ENCODE measurements around the gene PPP1R15B.

The PPP1R15B gene

GRCh38 chr1:204366759-204367158 lies 44.9 kb downstream of the PPP1R15B start:
- Histone ChIP-seq H3K9ac (0 out of 22 replicates have a peak overlapping the region, but pooled peaks of 1 of the 11 experiments have one; percentile 4), H3K4me3 (no peak overlapping the region), H3K27ac (no peak overlapping the region), H4K20me1 (no peaks in the 10 kb centered on the region), H3K4me1 (peaks cover 4 to 39% (median 30%) of the 10 kb centered on the region in 10 experiments; a peak in 19 of 20 replicates), H3K36me3 (no peaks in the 10 kb centered on the region), H3K9me3 (replicated peaks in 1 of 11) (no peaks in the 10 kb centered on the region), H3K27me3 (no peaks in the 10 kb centered on the region), H3K4me2 (no peak overlapping the region)
- no peak for TF ChIP-seq Cebpa-rat (IDR thresholded peaks at IDR 0.05)

DNA sequence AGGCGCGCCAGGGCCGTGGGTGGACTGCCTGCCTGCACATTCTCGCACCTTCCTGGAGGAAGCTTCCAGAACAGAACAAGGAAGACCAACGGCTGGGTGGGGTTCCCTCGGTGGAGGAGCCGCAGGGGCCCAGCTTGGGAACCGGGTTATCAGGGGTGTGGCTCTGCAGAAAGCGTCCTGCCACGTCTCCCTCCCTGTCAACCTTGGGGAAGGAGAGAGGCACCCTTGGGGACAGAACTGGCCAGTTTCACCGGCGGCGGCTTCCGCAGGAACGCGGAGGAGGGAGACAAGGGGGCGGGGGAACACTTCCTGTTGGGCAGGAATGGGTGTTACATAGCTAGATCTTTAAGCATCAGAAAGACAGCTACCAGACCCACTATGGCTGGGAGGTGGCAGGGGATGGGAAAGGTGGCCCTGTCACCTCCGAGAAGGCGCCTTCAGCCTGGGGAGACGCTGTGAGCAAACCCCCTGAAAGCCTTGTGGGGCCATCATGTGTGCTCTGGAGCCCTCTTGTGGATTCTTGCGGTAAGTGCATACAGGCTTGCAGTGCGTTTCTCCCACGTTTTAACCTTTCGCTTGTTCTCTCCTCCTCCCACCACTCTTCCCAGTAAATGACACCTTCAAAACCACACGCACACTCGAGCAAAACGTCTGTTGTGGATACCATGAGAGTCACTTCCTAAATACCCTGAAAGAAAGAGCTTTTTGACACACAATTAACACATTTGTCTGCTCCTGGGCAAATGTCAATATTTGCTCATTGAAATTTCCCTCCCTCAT lies 48.1 kb downstream of the PPP1R15B start:
- TF ChIP-seq Cebpa-rat (IDR thresholded peaks at IDR 0.05), result no peak
- peak overlapping the region in 10 of 11 experiments; percentile 21 to 69 (median 55); a peak in 18 of 22 replicates for H3K27ac ChIP-seq
- peak overlapping the region; percentile 76 to 96 (median 93) for H3K4me2 ChIP-seq
- H3K9ac ChIP-seq, result peak overlapping the region; percentile 40 to 63 (median 60); a peak in 20 of 22 replicates
- H3K9me3 ChIP-seq (replicated peaks in 1 of 11), result no peaks in the 10 kb centered on the region
- no peaks in the 10 kb centered on the region for H3K36me3 ChIP-seq
- H3K4me3 ChIP-seq, result peak overlapping the region; percentile 43 to 67 (median 50)
- no peaks in the 10 kb centered on the region for H4K20me1 ChIP-seq
- peaks cover 0 to 5% (median 0%) of the 10 kb centered on the region in 11 experiments; a peak in 1 of 22 replicates for H3K27me3 ChIP-seq
- H3K4me1 ChIP-seq, result peaks cover 6 to 68% (median 58%) of the 10 kb centered on the region in 10 experiments

GRCh38 chr1:204362984-204363334 lies 48.7 kb downstream of the PPP1R15B start:
- peaks cover 0 to 5% (median 0%) of the 10 kb centered on the region in 11 experiments; a peak in 1 of 22 replicates for H3K27me3 ChIP-seq
- H3K4me1 ChIP-seq, result peaks cover 11 to 74% (median 63%) of the 10 kb centered on the region in 10 experiments
- peak overlapping the region; percentile 43 to 67 (median 50); a peak in 19 of 20 replicates for H3K4me3 ChIP-seq
- H4K20me1 ChIP-seq, result no peaks in the 10 kb centered on the region
- no peaks in the 10 kb centered on the region for H3K36me3 ChIP-seq
- peak overlapping the region; percentile 40 to 63 (median 60); a peak in 20 of 22 replicates for H3K9ac ChIP-seq
- peak overlapping the region; percentile 76 to 96 (median 93) for H3K4me2 ChIP-seq
- H3K9me3 ChIP-seq (replicated peaks in 1 of 11), result no peaks in the 10 kb centered on the region
- TF ChIP-seq Cebpa-rat (IDR thresholded peaks at IDR 0.05), result no peak
- H3K27ac ChIP-seq, result peak overlapping the region in 10 of 11 experiments; percentile 21 to 69 (median 55); a peak in 18 of 22 replicates

- Histone ChIP-seq H3K27me3 (peaks cover 0 to 5% (median 0%) of the 10 kb centered on the region in 11 experiments; a peak in 1 of 22 replicates), H3K4me2 (peak overlapping the region in 7 of 11 experiments; percentile 31 to 96 (median 82); a peak in 9 of 22 replicates), H3K27ac (peak overlapping the region in 4 of 11 experiments; percentile 16 to 69 (median 54); a peak in 6 of 22 replicates), H3K4me3 (no peak overlapping the region), H3K4me1 (peaks cover 22 to 86% (median 75%) of the 10 kb centered on the region in 10 experiments), H3K9ac (peak overlapping the region in 2 of 11 experiments; percentile 15 to 50; a peak in 2 of 22 replicates), H4K20me1 (no peaks in the 10 kb centered on the region), H3K36me3 (no peaks in the 10 kb centered on the region), H3K9me3 (replicated peaks in 1 of 11) (no peaks in the 10 kb centered on the region)
- TF ChIP-seq Cebpa-rat (IDR thresholded peaks at IDR 0.05), result no peak
Measured at GRCh38 chr1:204361781-204362180, 49.8 kb downstream of the PPP1R15B start.

DNA sequence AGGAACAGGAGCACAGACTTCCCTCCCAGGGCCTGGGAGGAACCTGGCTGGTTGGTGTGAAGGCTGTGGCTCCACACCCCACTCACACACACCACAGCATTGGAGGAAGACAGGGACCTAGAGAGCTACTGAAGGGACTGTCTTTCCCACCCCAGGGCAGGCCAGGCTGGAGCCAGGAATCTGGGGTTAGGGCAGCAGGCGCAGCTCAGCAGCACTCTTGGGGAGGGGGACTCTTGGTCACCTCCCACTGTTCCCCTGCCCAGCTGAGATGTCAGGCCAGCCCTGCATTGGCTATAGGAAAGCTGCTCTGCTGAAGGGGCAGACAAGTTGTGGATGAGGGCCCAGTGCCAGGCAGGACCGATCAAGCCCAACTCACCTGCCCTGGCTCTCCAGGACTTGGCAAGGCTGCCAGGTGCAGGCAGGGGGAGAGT lies 50.3 kb downstream of the PPP1R15B start:
- peak overlapping the region in 4 of 11 experiments; percentile 16 to 69 (median 54); a peak in 6 of 22 replicates for H3K27ac ChIP-seq
- H3K9ac ChIP-seq, result peak overlapping the region in 2 of 11 experiments; percentile 15 to 50; a peak in 2 of 22 replicates
- H4K20me1 ChIP-seq, result no peaks in the 10 kb centered on the region
- TF ChIP-seq Cebpa-rat (IDR thresholded peaks at IDR 0.05), result no peak
- H3K4me2 ChIP-seq, result peak overlapping the region in 7 of 11 experiments; percentile 31 to 96 (median 82); a peak in 10 of 22 replicates
- H3K36me3 ChIP-seq, result no peaks in the 10 kb centered on the region
- H3K27me3 ChIP-seq, result peaks cover 0 to 5% (median 0%) of the 10 kb centered on the region in 11 experiments; a peak in 1 of 22 replicates
- H3K4me1 ChIP-seq, result peaks cover 22 to 87% (median 76%) of the 10 kb centered on the region in 10 experiments
- H3K4me3 ChIP-seq, result no peak overlapping the region
- no peaks in the 10 kb centered on the region for H3K9me3 ChIP-seq (replicated peaks in 1 of 11)

- H3K36me3 ChIP-seq, result no peaks in the 10 kb centered on the region
- no peaks in the 10 kb centered on the region for H3K9me3 ChIP-seq (replicated peaks in 1 of 11)
- H3K4me2 ChIP-seq, result peak overlapping the region in 8 of 11 experiments; percentile 73 to 95 (median 82); a peak in 16 of 22 replicates
- peaks cover 0 to 5% (median 0%) of the 10 kb centered on the region in 11 experiments; a peak in 1 of 22 replicates for H3K27me3 ChIP-seq
- peak overlapping the region in 2 of 11 experiments; percentile 44 to 72; a peak in 2 of 22 replicates for H3K27ac ChIP-seq
- no peak overlapping the region for H3K4me3 ChIP-seq
- peak overlapping the region in 2 of 11 experiments; percentile 39 to 45; a peak in 2 of 22 replicates for H3K9ac ChIP-seq
- TF ChIP-seq Cebpa-rat (IDR thresholded peaks at IDR 0.05), result no peak
- no peaks in the 10 kb centered on the region for H4K20me1 ChIP-seq
- peaks cover 22 to 84% (median 76%) of the 10 kb centered on the region in 10 experiments for H3K4me1 ChIP-seq
Measured at GRCh38 chr1:204360314-204360713, 51.3 kb downstream of the PPP1R15B start.

- H4K20me1 ChIP-seq, result no peaks in the 10 kb centered on the region
- peak within 1 kb of the TSS in 3 of 10 experiments; percentile 15 to 36 (median 28); a peak in 5 of 20 replicates for H3K4me3 ChIP-seq
- H3K4me2 ChIP-seq, result peak within 1 kb of the TSS; percentile 32 to 95 (median 81)
- H3K9ac ChIP-seq, result peak within 1 kb of the TSS in 5 of 11 experiments; percentile 9 to 50 (median 45); a peak in 8 of 22 replicates
- TF ChIP-seq Cebpa-rat (IDR thresholded peaks at IDR 0.05), result no peak
- H3K27me3 ChIP-seq, result peaks cover 0 to 5% (median 0%) of the 10 kb centered on the region in 11 experiments; a peak in 1 of 22 replicates
- H3K36me3 ChIP-seq, result no peaks in the 10 kb centered on the region
- peaks cover 22 to 86% (median 78%) of the 10 kb centered on the region in 10 experiments for H3K4me1 ChIP-seq
- no peaks in the 10 kb centered on the region for H3K9me3 ChIP-seq (replicated peaks in 1 of 11)
- peak within 1 kb of the TSS in 4 of 11 experiments; percentile 44 to 72 (median 60); a peak in 8 of 22 replicates for H3K27ac ChIP-seq
Measured at GRCh38 chr1:204359474-204360255, 52.0 kb downstream of the PPP1R15B start, which contains the start of gene PLEKHA6. TSS of gene PLEKHA6 (minus strand) at chr1:204359929. CDS start at chr1:204273727, 86,202 bp downstream.

- H3K4me1 ChIP-seq, result peaks cover 22 to 86% (median 76%) of the 10 kb centered on the region in 10 experiments
- H3K36me3 ChIP-seq, result no peaks in the 10 kb centered on the region
- TF ChIP-seq Cebpa-rat (IDR thresholded peaks at IDR 0.05), result no peak
- peak overlapping the region in 4 of 11 experiments; percentile 39 to 50 (median 46); a peak in 8 of 22 replicates for H3K9ac ChIP-seq
- H3K4me2 ChIP-seq, result peak overlapping the region; percentile 18 to 95 (median 81)
- H3K9me3 ChIP-seq (replicated peaks in 1 of 11), result no peaks in the 10 kb centered on the region
- peaks cover 0 to 5% (median 0%) of the 10 kb centered on the region in 11 experiments; a peak in 1 of 22 replicates for H3K27me3 ChIP-seq
- no peaks in the 10 kb centered on the region for H4K20me1 ChIP-seq
- H3K27ac ChIP-seq, result peak overlapping the region in 4 of 11 experiments; percentile 44 to 72 (median 60); a peak in 7 of 22 replicates
- H3K4me3 ChIP-seq, result no peak overlapping the region; a peak in 1 of 20 replicates
Measured at GRCh38 chr1:204359131-204359473, 52.5 kb downstream of the PPP1R15B start.

Measured in BLaER1 treated with 17β-estradiol and CSF1 and Interleukin-3, amounts not matched to agents 10 nM and 100 nM (cell line).